ENCODE data around the gene CRB3. TPM values are rescaled to one million over a fixed set of nuclear protein-coding genes. Genes with fewer than 3 reads are reported as not detected.
A peak's percentile ranks its signal among the peaks of the same experiment; 100 is the strongest.

CRB3 gene, protein sequence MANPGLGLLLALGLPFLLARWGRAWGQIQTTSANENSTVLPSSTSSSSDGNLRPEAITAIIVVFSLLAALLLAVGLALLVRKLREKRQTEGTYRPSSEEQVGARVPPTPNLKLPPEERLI
- total RNA-seq (2011; cell fraction: chromatin; rRNA removed; ENCODE audit: low replicate concordance): 0.21 TPM in 1 of 2 replicates, not detected in the other
- total RNA-seq (2011; cell fraction: nucleolus; rRNA removed): not detected in 2 replicates
- total RNA-seq (2011; cell fraction: nucleoplasm; rRNA removed): not detected in 2 replicates
- total RNA-seq (2014; rRNA removed) (0.57 TPM in 1 of 2 replicates, not detected in the other), total RNA-seq (2014; rRNA removed; fragmentation: Illumina TruSeq; extraction: Trizol) (not detected in 2 replicates), total RNA-seq (2015; rRNA removed; fragmentation: Illumina TruSeq; extraction: Trizol) (not detected in 2 replicates), total RNA-seq (2021) (0.49 and 0.65 TPM in 2 replicates), polyA plus RNA-seq (2011; rRNA removed) (0.11 TPM in 1 of 2 replicates, not detected in the other), polyA plus RNA-seq (2014; fragmentation: Illumina TruSeq; extraction: Trizol) (not detected in 2 replicates), polyA plus RNA-seq (2014; fragmentation: Nextera tagmentation; extraction: Ambion mirVana) (not detected), polyA plus RNA-seq (2014; rRNA removed) (0.18 TPM in 1 of 2 replicates, not detected in the other), polyA minus RNA-seq (2011; rRNA and poly(A)+ RNA removed) (not detected in 2 replicates), Bru-seq, nascent RNA (percentile 19 among the genes with signal in this experiment), BruChase-seq, experiment 1, labeled RNA remaining after a 2-hour chase (percentile 16 among the genes with signal in this experiment), BruChase-seq, experiment 2, labeled RNA remaining after a 6-hour chase (not detected)
- polyA plus RNA-seq (2011; cell fraction: cytosol; rRNA removed): 0.18 TPM in 1 of 2 replicates, not detected in the other
- polyA plus RNA-seq (2011; cell fraction: nucleus; rRNA removed): 0.17 TPM in 1 of 2 replicates, not detected in the other
- polyA plus RNA-seq (2012): 0.13 and 0.15 TPM in 2 replicates
- polyA minus RNA-seq (2011; cell fraction: cytosol; rRNA and poly(A)+ RNA removed): not detected in 2 replicates
- polyA minus RNA-seq (2011; cell fraction: nucleus; rRNA and poly(A)+ RNA removed): not detected in 2 replicates
- long read RNA-seq, experiment 1, partial matches to known transcripts: 0 of 1 reads
- long read RNA-seq, experiment 1, other reads (novel, unspliced or antisense): 0 of 1 reads
- long read RNA-seq, experiment 2: 0 reads
- long read RNA-seq, experiment 3: 0 reads

DNA sequence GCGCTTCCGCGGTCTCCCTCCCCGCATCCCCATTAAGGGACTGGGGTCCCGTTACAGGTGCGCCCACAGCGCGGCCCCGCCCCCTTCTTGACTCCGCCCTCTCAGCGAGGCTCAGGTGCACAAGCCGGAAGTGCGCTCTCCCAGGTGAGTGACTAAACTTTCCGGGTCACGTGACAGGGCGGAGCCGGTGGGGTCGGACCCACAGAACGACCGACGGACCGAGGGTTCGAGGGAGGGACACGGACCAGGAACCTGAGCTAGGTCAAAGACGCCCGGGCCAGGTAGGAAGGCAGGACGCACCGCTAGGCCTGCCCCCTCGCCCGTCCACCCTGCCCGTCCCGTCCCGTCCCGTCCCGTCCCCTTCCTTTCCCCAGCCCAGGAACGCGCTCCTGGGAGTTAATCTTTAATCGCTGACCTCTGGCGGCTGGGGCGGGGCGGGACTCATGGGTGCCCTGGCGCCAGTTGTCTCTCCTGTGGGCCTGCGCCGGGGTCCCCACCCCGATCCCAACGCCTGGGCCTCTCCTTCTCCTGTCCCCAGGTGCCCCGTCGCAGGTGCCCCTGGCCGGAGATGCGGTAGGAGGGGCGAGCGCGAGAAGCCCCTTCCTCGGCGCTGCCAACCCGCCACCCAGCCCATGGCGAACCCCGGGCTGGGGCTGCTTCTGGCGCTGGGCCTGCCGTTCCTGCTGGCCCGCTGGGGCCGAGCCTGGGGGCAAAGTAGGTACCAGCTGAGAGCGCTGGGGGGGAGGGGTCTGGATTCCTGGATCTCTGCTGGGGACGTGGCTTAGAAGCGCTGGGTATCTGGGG lies at the start of gene CRB3:
Gene CRB3 (plus strand): TSS at position 202 of the 804 bp plus-strand sequence. CDS start 431 bp downstream, at position 633.
- no peak for DNase-seq (ENCODE audit: extremely low read depth in 1 of 4, low spot score in 3 of 4)
- ChIA-PET CTCF (ENCODE audit: low intra/inter-chr PET ratio) (no interaction called here), POLR2A (no interaction called here)
- Histone ChIP-seq H3K36me3 (ENCODE audit: control insufficient read depth, insufficient read depth, low read length) (no peaks in the 10 kb centered on the region), H2AFZ (ENCODE audit: low read depth, low read length) (no peak within 1 kb of the TSS), H3K9me3 (replicated peaks; ENCODE audit: control insufficient read depth, insufficient read depth, low read depth, low read length) (no peaks in the 10 kb centered on the region), H4K20me1 (replicated peaks; ENCODE audit: control insufficient read depth, insufficient read depth, low read length) (no peaks in the 10 kb centered on the region), H3K79me2 (ENCODE audit: control insufficient read depth, insufficient read depth, low read length) (0 out of 3 replicates have a peak, but pooled peaks cover 3% of the 10 kb centered on the region), H3K9me1 (ENCODE audit: control insufficient read depth, insufficient read depth, low read length) (no peaks in the 10 kb centered on the region), H3K4me3 (no peak within 1 kb of the TSS), H3K9ac (ENCODE audit: insufficient read depth in 1 of 2, low read depth in 2 of 2, low read length in 2 of 2) (peak within 1 kb of the TSS in 1 of 2 experiments; percentile 53; a peak in 2 of 4 replicates), H3K27me3 (ENCODE audit: control insufficient read depth in 2 of 2, insufficient read depth in 2 of 2, low read length in 2 of 2) (peaks cover 8 to 21% of the 10 kb centered on the region in 2 experiments), H3K4me2 (ENCODE audit: insufficient read depth, low read length) (no peak within 1 kb of the TSS), H3K27ac (ENCODE audit: extremely low read depth, low read depth, low read length) (no peak within 1 kb of the TSS), H3K4me1 (replicated peaks in 1 of 2; ENCODE audit: control insufficient read depth in 2 of 2, insufficient read depth in 2 of 2, low read length in 2 of 2) (peaks cover 3 to 38% of the 10 kb centered on the region in 2 experiments; a peak in 3 of 5 replicates)
- 28% methylated on average over 29 of the region's 65 CpGs for WGBS (ENCODE audit: insufficient coverage, low coverage, missing lambda C conversion rate)
- intact Hi-C loops (cut with micrococcal nuclease) (no loop called here), in situ Hi-C loops (cut with MboI) (no loop called here)
- no TSS peak for BruUV-seq (replicated peaks)
- no peak for FAIRE-seq
- no peak for ATAC-seq
- TF ChIP-seq ZEB2 (IDR thresholded peaks at IDR 0.05): peak; percentile 74
- TF ChIP-seq SMARCA5 (IDR thresholded peaks at IDR 0.05): no peak
- TF ChIP-seq ZBTB7A (IDR thresholded peaks at IDR 0.05; ENCODE audit: borderline replicate concordance, control insufficient read depth, low read depth, low read length): no peak
- TF ChIP-seq, protein P1, sequence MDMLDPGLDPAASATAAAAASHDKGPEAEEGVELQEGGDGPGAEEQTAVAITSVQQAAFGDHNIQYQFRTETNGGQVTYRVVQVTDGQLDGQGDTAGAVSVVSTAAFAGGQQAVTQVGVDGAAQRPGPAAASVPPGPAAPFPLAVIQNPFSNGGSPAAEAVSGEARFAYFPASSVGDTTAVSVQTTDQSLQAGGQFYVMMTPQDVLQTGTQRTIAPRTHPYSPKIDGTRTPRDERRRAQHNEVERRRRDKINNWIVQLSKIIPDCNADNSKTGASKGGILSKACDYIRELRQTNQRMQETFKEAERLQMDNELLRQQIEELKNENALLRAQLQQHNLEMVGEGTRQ (CRISPR knock-in tag; IDR thresholded peaks at IDR 0.05): peak; percentile 83
- TF ChIP-seq ZNF175 (CRISPR knock-in tag; IDR thresholded peaks at IDR 0.05; ENCODE audit: low read depth): no peak
- TF ChIP-seq BRD9 (IDR thresholded peaks at IDR 0.05; ENCODE audit: low read depth, partially characterized antibody): no peak
- peak; percentile 87 for TF ChIP-seq RAD51 (IDR thresholded peaks at IDR 0.05; ENCODE audit: borderline replicate concordance, low read depth)
- TF ChIP-seq, protein P2, sequence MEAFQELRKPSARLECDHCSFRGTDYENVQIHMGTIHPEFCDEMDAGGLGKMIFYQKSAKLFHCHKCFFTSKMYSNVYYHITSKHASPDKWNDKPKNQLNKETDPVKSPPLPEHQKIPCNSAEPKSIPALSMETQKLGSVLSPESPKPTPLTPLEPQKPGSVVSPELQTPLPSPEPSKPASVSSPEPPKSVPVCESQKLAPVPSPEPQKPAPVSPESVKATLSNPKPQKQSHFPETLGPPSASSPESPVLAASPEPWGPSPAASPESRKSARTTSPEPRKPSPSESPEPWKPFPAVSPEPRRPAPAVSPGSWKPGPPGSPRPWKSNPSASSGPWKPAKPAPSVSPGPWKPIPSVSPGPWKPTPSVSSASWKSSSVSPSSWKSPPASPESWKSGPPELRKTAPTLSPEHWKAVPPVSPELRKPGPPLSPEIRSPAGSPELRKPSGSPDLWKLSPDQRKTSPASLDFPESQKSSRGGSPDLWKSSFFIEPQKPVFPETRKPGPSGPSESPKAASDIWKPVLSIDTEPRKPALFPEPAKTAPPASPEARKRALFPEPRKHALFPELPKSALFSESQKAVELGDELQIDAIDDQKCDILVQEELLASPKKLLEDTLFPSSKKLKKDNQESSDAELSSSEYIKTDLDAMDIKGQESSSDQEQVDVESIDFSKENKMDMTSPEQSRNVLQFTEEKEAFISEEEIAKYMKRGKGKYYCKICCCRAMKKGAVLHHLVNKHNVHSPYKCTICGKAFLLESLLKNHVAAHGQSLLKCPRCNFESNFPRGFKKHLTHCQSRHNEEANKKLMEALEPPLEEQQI (IDR thresholded peaks at IDR 0.05): no peak
- peak; percentile 54 for TF ChIP-seq CBFA2T2 (conservative IDR thresholded peaks at IDR 0.05)
- no peak for TF ChIP-seq SRSF3 (IDR thresholded peaks at IDR 0.05; ENCODE audit: insufficient read depth, low read length)
- TF ChIP-seq HMGN3 (IDR thresholded peaks at IDR 0.05; ENCODE audit: borderline replicate concordance, extremely low read depth, insufficient read length, low read depth, low read length): no peak
- TF ChIP-seq JUND (IDR thresholded peaks at IDR 0.05; ENCODE audit: borderline replicate concordance, low read depth, low read length): no peak
- TF ChIP-seq JUND (tag; IDR thresholded peaks at IDR 0.05; ENCODE audit: borderline replicate concordance, low read depth, low read length): no peak
- no peak for TF ChIP-seq SETDB1 (IDR thresholded peaks at IDR 0.05; ENCODE audit: low read length)
- TF ChIP-seq ARNT (IDR thresholded peaks at IDR 0.05): no peak

Data from K562 (cell line).